Body of pancreas (tissue), 4 donors: Measurements from ENCODE around the gene RBM47.

Source experiments
- CTCF ChIP-seq, 7 experiments: fragments of 450-650 bp in 4 of 7; fragments of 200-600 bp in 3 of 7; sonication (generic) in 3 of 7; IDR thresholded peaks; one replicate each; pipeline ENCODE4 v1.5.1; 2016 to 2019; ENCODE audit warnings: antibody characterized with exemption in 7 of 7
- POLR2A ChIP-seq, 3 donors: fragments of 450-650 bp; IDR thresholded peaks; one replicate each; pipeline ENCODE4 v1.6.1; 2016; ENCODE audit warnings: antibody characterized with exemption in 3 of 3, mild to moderate bottlenecking in 2 of 3

GRCh38 chr4:40579983-40580382 is 49.7 kb downstream of the RBM47 start:
- TF ChIP-seq POLR2A (IDR thresholded peaks at IDR 0.05), result no peak
- no peak for TF ChIP-seq CTCF (IDR thresholded peaks at IDR 0.05)
